GM21717 (cell line): ENCODE data around the gene ICAM1.
"Not testable (repeated sequence)": the region's sequence is repeated elsewhere in the genome, so short reads cannot be mapped to it uniquely, and the experiment has no call there.

ENCODE experiments used
- ATAC-seq: cut with Tn5 transposase; IDR thresholded peaks from one replicate; pipeline ENCODE4 v1.9.1; 2021; ENCODE audit warnings: mild to moderate bottlenecking, moderate library complexity; ENCODE audit not compliant: unreplicated experiment

The ICAM1 gene

DNA sequence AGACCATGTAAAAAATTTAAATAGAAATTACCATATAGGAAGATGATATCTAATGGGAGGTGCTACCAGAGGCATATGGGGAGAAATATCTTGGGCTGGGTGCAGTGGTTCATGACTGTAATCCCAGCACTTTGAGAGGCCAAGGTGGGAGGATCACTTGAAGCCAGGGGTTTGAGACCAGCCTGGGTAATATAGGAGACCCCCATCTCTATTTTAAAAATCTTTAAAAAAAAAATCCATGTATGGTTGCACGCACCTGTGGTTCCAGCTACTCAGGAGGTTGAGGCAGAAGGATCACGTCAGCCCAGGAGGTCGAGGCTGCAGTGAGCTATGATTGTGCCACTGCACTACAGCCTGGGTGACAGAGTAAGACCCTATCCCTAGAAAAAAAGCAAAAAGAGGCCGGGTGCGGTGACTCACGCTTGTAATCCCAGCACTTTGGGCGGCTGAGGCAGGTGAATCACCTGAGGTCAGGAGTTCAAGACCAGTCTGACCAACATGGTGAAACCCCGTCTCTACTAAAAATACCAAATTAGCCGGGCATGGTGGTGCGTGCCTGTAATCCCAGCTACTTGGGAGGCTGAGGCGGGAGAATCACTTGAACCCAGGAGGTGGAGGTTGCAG, 29.0 kb upstream of the ICAM1 start:
- ATAC-seq, result not testable (repeated sequence)

- ATAC-seq, result no peak
Measured at GRCh38 chr19:10243606-10244005, 27.3 kb upstream of the ICAM1 start.

DNA sequence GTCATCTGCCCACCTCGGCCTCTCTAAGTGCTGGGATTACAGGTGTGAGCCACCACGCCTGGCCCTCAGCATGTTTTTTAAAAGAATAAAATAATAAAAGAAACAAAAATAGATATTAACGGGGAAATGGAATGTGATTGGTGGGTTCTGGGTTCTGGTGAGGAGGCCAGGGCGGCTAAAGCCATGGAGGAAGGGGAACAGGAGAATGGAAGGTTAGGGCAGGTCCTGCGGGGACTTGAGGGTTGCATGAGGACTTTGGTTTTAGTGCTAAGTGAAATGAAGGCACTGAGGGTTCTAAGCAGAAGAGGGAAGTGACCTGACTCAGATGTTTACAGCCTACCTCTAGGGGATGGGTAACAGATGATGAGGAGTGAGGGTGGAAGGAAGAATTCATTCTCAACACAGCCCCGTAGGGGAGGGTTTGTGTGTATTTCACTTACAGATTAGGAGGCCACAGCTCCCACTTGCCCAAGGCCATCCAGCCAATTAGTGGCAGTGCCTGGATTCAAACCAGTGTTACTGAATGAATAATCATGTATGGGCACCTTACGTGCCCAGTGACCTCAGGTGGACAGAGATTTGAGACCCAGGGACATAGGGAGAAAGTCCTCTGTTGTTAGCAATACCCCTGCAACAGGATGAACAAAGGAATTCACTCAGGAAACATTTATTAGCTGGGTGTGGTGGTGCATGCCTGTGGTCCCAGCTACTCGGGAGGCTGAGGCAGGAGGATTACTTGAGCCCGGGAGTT, 25.6 kb upstream of the ICAM1 start:
- no peak for ATAC-seq

GRCh38 chr19:10246511-10246910, 24.4 kb upstream of the ICAM1 start:
- ATAC-seq, result no peak

GRCh38 chr19:10251792-10252694, 18.9 kb upstream of the ICAM1 start, which contains the start of gene MRPL4:
TSS of gene MRPL4 (plus strand) at chr19:10252214. CDS start at chr19:10252254, 40 bp downstream.
- peak; percentile 71 for ATAC-seq

GRCh38 chr19:10252707-10253106, 18.2 kb upstream of the ICAM1 start:
- ATAC-seq, result no peak

DNA sequence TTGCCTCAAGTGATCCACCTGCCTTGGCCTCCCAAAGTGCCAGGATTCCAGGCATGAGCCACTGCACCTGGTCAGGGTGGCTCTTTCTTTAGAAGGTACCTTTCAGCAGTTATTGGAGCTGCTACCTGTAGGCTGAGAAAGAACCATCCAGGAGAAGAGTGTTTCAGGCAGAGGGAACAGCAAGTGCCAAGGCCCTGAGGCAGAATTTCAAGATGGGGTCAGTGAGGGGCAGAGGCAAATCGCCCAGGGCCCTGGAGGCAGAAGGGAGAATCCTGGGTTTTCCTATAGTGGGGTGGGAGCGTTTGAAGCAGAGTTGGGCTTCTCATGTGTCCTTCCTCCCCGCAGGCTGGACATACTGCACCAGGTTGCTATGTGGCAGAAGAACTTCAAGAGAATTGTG, 16.7 kb upstream of the ICAM1 start:
- ATAC-seq, result no peak

DNA sequence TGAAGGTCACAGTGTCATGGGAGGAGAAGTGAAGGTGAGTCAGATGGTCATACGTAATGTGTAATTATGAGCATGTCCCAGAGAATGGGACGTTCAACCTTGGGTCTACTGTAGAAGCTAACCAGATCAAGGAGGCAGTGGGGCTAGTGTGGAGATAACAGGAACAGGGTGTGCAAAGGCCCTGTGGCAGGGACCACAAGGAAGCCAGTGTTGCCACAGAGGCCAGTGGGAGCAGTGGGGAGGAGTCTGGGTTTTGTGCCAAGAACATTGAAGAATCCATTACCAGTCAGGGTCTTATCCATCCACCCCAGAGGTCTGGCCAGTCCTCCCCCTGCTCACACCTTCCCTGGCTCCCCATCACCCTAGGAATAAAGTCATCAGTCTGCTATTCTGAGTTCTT, 15.6 kb upstream of the ICAM1 start:
- no peak for ATAC-seq

DNA sequence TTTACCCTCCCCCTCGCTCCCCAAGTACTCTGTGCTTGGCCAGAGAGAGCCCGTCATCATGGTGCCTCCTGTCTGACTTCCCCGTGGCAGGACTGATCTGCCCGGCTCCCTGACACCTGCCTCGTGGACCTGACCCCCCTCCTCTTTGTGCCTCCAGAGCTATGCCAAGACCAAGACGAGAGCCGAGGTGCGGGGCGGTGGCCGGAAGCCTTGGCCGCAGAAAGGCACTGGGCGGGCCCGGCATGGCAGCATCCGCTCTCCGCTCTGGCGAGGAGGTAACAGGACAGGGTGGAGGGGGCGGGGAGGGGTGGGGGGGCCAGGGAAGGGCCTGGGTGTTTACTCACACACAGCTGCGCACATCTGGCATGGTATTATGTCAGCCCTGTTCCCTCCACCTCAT, 14.4 kb upstream of the ICAM1 start:
- ATAC-seq, result no peak

DNA sequence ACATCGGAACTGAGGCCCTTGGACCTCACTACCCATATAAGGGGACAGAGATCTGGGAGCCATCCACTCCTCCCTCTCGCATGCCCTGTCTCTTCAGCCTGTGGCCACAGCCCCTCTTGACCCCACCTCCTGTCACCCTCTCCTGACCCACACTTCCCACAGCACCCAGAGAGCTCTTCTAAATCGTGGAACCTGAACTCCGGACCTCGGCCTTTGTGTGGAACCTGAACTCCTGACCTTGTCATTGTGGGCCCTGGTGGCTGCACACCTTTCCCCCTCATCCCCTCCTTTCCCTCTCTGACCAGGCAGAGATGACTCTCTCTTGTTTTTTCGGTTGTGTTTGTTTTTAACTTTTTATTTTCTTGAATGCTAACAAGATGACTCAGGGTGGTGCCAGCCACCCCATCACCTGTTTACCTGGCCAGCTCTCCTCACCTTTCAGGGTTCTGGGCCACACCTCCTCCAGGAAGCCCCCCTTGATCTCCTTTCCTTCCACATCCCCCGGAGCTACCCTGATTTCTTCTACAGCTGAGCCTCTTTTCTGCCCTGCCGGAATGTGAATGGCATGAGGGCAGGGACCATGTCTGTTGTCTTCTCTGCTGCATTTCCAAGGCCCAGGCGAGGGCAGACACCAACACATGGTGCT, 13.8 kb upstream of the ICAM1 start:
- no peak for ATAC-seq

DNA sequence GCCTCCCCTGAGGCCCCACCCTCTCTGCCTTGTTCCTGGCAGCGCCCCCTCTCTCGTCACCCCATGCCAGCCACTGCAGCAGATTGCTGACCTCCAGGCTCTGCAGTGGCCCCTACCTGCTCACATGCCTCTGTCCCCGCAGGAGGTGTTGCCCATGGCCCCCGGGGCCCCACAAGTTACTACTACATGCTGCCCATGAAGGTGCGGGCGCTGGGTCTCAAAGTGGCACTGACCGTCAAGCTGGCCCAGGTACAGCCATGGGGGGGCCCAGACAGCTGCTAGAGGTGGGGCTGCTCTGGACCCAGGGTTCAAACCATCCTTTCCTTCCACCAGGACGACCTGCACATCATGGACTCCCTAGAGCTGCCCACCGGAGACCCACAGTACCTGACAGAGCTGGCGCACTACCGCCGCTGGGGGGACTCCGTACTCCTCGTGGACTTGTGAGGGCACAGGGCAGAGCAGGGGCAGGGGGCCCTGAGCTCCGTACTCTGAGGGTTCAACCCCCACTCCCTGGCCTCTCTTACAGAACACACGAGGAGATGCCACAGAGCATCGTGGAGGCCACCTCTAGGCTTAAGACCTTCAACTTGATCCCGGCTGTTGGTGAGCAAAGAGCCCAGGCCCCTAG, 12.7 kb upstream of the ICAM1 start:
- no peak for ATAC-seq

DNA sequence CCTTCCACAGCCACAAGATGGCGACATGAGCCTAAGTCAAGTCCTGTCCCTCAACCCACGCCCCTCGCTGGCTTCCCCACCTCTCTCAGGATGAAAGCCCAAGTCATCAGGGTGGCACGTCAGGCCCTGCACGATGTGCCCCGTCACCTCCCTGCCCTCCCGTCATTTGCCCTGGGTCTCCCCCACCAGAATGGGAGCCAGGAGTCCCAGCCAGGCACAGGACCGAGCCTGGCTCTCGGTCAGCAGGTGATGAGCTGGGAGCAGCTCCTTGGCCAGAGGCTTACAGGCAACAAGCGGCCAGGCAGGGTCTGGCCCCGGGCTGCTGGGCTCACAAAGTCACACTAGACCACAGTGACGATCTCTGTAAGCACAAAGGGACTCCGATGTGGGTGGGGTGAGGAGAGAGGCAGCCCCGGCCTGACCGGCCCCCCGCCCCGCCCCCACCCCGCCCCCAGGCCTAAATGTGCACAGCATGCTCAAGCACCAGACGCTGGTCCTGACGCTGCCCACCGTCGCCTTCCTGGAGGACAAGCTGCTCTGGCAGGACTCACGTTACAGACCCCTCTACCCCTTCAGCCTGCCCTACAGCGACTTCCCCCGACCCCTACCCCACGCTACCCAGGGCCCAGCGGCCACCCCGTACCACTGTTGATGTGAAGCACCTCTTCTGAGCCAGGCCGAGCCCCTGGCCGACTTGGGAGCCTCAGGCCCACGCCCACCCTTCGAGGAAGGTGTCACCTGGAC, 11.6 kb upstream of the ICAM1 start:
- no peak for ATAC-seq

GRCh38 chr19:10260141-10260584, 10.8 kb upstream of the ICAM1 start:
- no peak for ATAC-seq

DNA sequence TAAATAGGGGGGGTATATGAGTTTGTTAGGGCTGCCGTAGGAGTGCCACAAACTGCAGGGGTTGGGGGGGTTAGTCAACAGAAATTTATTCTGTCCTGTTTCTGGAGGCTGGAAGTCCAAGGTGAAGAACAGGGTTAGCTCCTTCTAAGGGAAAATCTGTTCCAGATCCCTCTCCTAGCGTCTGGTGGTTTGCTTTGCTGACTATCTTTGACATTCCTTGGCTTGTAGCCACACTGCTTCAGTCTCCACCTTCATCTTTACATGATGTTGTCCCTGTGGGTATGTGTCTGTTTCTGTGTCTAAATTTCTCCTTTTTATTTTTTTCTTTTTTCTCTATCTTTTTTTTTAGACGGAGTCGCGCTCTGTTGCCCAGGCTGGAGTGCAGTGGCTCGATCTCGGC, 8.1 kb upstream of the ICAM1 start:
- ATAC-seq, result no peak

- no peak for ATAC-seq
Measured at GRCh38 chr19:10266706-10267105, 4.2 kb upstream of the ICAM1 start.

DNA sequence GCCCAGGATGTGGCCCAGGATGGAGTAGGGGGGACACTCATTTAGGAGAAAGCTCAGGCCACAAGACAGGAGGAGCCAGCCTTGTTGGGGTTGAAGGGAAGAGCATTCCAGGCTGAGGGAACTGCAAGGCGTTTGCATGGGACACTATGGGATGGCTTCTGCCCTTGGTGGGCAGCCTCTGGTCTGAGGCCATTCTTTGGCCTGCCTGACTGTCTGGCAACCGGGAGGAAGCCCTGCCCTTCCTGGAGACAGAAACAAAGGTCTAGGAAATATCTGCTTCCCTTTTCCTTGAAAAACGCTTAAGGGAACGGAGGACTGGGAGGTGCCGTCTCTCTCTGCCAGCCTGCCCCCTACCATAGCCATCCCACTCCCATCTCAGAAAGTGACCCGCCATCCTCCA, 2.8 kb upstream of the ICAM1 start:
- no peak for ATAC-seq

DNA sequence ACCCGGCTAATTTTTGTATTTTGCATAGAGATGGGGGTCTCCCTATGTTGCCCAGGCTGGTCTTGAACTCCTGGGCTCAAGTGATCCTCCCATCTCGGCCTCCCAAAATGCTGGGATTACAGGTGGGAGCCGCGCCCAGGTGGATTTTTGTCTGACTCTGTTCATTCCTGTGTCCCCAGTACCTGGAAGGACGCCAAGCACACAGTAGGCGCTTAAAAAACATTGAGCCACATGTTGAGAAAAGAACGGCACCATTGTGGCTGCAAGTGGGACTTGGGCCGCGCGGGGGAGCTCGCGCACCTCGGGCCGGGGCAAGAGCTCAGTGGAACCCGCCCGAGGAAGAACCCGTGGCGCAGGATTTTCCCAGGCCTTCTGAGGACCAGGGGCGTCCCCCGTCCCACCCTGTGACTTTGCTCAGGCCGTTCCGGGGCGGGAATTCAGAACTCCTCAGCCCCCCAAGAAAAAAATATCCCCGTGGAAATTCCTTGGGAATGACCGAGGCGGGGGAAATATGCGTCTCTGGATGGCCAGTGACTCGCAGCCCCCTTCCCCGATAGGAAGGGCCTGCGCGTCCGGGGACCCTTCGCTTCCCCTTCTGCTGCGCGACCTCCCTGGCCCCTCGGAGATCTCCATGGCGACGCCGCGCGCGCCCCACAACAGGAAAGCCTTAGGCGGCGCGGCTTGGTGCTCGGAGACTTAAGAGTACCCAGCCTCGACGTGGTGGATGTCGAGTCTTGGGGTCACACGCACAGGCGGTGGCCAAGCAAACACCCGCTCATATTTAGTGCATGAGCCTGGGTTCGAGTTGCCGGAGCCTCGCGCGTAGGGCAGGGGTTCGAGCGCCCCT, 1.4 kb upstream of the ICAM1 start:
- peak; percentile 34 for ATAC-seq

DNA sequence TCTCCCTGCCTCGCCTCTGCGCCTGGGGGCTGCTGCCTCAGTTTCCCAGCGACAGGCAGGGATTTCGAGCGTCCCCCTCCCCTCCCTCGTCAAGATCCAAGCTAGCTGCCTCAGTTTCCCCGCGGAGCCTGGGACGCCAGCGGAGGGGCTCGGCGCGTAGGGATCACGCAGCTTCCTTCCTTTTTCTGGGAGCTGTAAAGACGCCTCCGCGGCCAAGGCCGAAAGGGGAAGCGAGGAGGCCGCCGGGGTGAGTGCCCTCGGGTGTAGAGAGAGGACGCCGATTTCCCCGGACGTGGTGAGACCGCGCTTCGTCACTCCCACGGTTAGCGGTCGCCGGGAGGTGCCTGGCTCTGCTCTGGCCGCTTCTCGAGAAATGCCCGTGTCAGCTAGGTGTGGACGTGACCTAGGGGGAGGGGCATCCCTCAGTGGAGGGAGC, 722 bp upstream of the ICAM1 start:
- ATAC-seq, result peak; percentile 33

- peak; percentile 20 for ATAC-seq
Measured at GRCh38 chr19:10271543-10272086, 695 bp downstream of the ICAM1 start.
